Esophagus muscularis mucosa (tissue), 3 donors: ENCODE measurements around the gene CAMK1D.

ENCODE experiments used
- CTCF ChIP-seq, 3 experiments: fragments of 200-600 bp in 2 of 3; fragments of 450-650 bp in 1 of 3; sonication (generic) in 2 of 3; IDR thresholded peaks; one replicate each; pipeline ENCODE4 v1.5.1; 2017 to 2019; ENCODE audit warnings: antibody characterized with exemption in 3 of 3, mild to moderate bottlenecking in 2 of 3, moderate library complexity in 1 of 3
- POLR2A ChIP-seq: fragments of 450-650 bp; IDR thresholded peaks from one replicate; pipeline ENCODE4 v1.6.1; 2017; ENCODE audit warnings: antibody characterized with exemption, moderate library complexity, mild to moderate bottlenecking, low read depth
- POLR2AphosphoS5 ChIP-seq, 2 donors: sonication (generic); formaldehyde crosslinking; IDR thresholded peaks; one replicate each; pipeline ENCODE4 v1.6.1; 2017; ENCODE audit warnings: antibody characterized with exemption in 2 of 2

- no peak for TF ChIP-seq POLR2A
- no peak for TF ChIP-seq CTCF (IDR thresholded peaks at IDR 0.05)
- TF ChIP-seq POLR2AphosphoS5 (IDR thresholded peaks at IDR 0.05) = no peak
Observed at GRCh38 chr10:12712293-12712983, 363.1 kb downstream of the CAMK1D start.
